ENCODE measurements around the gene AP5S1. TPM values are rescaled to one million over a fixed set of nuclear protein-coding genes. Genes with fewer than 3 reads are reported as not detected.

The AP5S1 gene
- total and polyA plus RNA-seq, 2 of the 13 experiments (the other 11 are each of a cell fraction or from before 2014, with no cell fraction given): 7.9 to 23.2 TPM

GRCh38 chr20:3846378-3846739 lies 26.0 kb downstream of the AP5S1 start (continued):
- TF ChIP-seq HIVEP1 (CRISPR knock-in tag; IDR thresholded peaks at IDR 0.05): peak; percentile 67; the same call in 1 of the 2 replicates
- TF ChIP-seq EED (CRISPR knock-in tag; IDR thresholded peaks at IDR 0.05): peak; percentile 16; the same call in 1 of the 2 replicates
- TF ChIP-seq, protein P1, sequence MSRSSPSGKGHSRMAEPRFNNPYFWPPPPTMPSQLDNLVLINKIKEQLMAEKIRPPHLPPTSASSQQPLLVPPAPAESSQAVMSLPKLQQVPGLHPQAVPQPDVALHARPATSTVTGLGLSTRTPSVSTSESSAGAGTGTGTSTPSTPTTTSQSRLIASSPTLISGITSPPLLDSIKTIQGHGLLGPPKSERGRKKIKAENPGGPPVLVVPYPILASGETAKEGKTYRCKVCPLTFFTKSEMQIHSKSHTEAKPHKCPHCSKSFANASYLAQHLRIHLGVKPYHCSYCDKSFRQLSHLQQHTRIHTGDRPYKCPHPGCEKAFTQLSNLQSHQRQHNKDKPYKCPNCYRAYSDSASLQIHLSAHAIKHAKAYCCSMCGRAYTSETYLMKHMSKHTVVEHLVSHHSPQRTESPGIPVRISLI (CRISPR knock-in tag; IDR thresholded peaks at IDR 0.05; ENCODE audit: borderline replicate concordance): 0 out of 2 replicates have a peak, but pooled peaks have one; percentile 14
- TF ChIP-seq PHF5A (CRISPR knock-in tag; IDR thresholded peaks at IDR 0.05; ENCODE audit: low read depth, unreplicated experiment): no peak
- TF ChIP-seq ZNF777 (CRISPR knock-in tag; IDR thresholded peaks at IDR 0.05): no peak
- TF ChIP-seq U2AF1 (optimal IDR thresholded peaks at IDR 0.05; ENCODE audit: low read depth, low read length): no peak
- no peak for TF ChIP-seq ZMYM4 (CRISPR knock-in tag; IDR thresholded peaks at IDR 0.05)
- TF ChIP-seq MTF1 (CRISPR knock-in tag; IDR thresholded peaks at IDR 0.05): peak; percentile 87; the same call in 1 of the 2 replicates
- no peak for TF ChIP-seq ELF4 (CRISPR knock-in tag; IDR thresholded peaks at IDR 0.05; ENCODE audit: borderline replicate concordance)
- TF ChIP-seq ELF3 (CRISPR knock-in tag; IDR thresholded peaks at IDR 0.05): no peak
- no peak; the same call in 1 of the 2 replicates for TF ChIP-seq ZNF589 (CRISPR knock-in tag; conservative IDR thresholded peaks at IDR 0.05)
- TF ChIP-seq ZNF343 (CRISPR knock-in tag; IDR thresholded peaks at IDR 0.05): no peak
- 0 out of 2 replicates have a peak, but pooled peaks have one; percentile 64 for TF ChIP-seq CHD4 (IDR thresholded peaks at IDR 0.05; ENCODE audit: borderline replicate concordance, low read length)
- TF ChIP-seq ZNF781 (CRISPR knock-in tag; IDR thresholded peaks at IDR 0.05; ENCODE audit: borderline replicate concordance, not compliant biosample characterization): peak; percentile 16
- TF ChIP-seq ELF1 (CRISPR knock-in tag; IDR thresholded peaks at IDR 0.05): no peak; the same call in 1 of the 2 replicates
- no peak for TF ChIP-seq RXRB (CRISPR knock-in tag; IDR thresholded peaks at IDR 0.05; ENCODE audit: borderline replicate concordance)
- no peak for TF ChIP-seq ZNF574 (CRISPR knock-in tag; IDR thresholded peaks at IDR 0.05)
- peak; percentile 36; the same call in 1 of the 2 replicates for TF ChIP-seq NCOA1 (CRISPR knock-in tag; IDR thresholded peaks at IDR 0.05)
- no peak for TF ChIP-seq ZNF276 (CRISPR knock-in tag; IDR thresholded peaks at IDR 0.05; ENCODE audit: low read depth)
- peak; percentile 33; the same call in 1 of the 2 replicates for TF ChIP-seq TARDBP (CRISPR knock-in tag; IDR thresholded peaks at IDR 0.05)
- TF ChIP-seq KLF15 (CRISPR knock-in tag; IDR thresholded peaks at IDR 0.05; ENCODE audit: borderline replicate concordance): no peak; the same call in 1 of the 2 replicates
- TF ChIP-seq IRF1 (CRISPR knock-in tag; IDR thresholded peaks at IDR 0.05; ENCODE audit: low read depth): no peak
- peak; percentile 85; the same call in 1 of the 2 replicates for TF ChIP-seq ZSCAN31 (CRISPR knock-in tag; IDR thresholded peaks at IDR 0.05; ENCODE audit: low read depth)
- no peak for TF ChIP-seq DPF2 (CRISPR knock-in tag; IDR thresholded peaks at IDR 0.05; ENCODE audit: borderline replicate concordance, low read depth)

Measured in HepG2 (cell line).